Muscle layer of duodenum (tissue), 2 donors: ENCODE measurements around the gene MS4A2.
"Not testable (repeated sequence)": the region's sequence is repeated elsewhere in the genome, so short reads cannot be mapped to it uniquely, and the experiment has no call there.

Experiments
- H3K27ac ChIP-seq: one replicate; pipeline ENCODE4 v1.7.0; 2013; ENCODE audit warnings: mild to moderate bottlenecking, low read length
- H3K27me3 ChIP-seq: one replicate; pipeline ENCODE4 v1.7.0; 2013; ENCODE audit warnings: low read depth, mild to moderate bottlenecking, control low read depth, low read length
- H3K36me3 ChIP-seq, 2 donors: one replicate each; pipeline ENCODE4 v1.7.0; 2013; ENCODE audit warnings: low read length in 2 of 2, control low read depth in 1 of 2, mild to moderate bottlenecking in 1 of 2; ENCODE audit not compliant: insufficient read depth in 2 of 2, control insufficient read depth in 1 of 2
- H3K4me1 ChIP-seq, 2 donors: one replicate each; pipeline ENCODE4 v1.7.0; 2013; ENCODE audit warnings: low read length in 2 of 2, mild to moderate bottlenecking in 2 of 2, control low read depth in 1 of 2, moderate library complexity in 1 of 2; ENCODE audit not compliant: insufficient read depth in 2 of 2, control insufficient read depth in 1 of 2
- H3K4me3 ChIP-seq, 2 donors: one replicate each; pipeline ENCODE4 v1.7.0; 2013; ENCODE audit warnings: low read length in 2 of 2, low read depth in 1 of 2, mild to moderate bottlenecking in 1 of 2
- H3K9me3 ChIP-seq, 2 donors: one replicate each; pipeline ENCODE4 v1.7.0; 2013; ENCODE audit warnings: low read length in 2 of 2, control low read depth in 1 of 2, mild to moderate bottlenecking in 1 of 2; ENCODE audit not compliant: control insufficient read depth in 1 of 2
- donor health status: healthy.

Gene MS4A2

GRCh38 chr11:60077216-60077817 lies 11.1 kb upstream of the MS4A2 start:
- Histone ChIP-seq H3K27me3 (no peaks in the 10 kb centered on the region), H3K4me3 (no peak overlapping the region), H3K36me3 (no peaks in the 10 kb centered on the region), H3K27ac (no peak overlapping the region), H3K4me1 (no peaks in the 10 kb centered on the region), H3K9me3 (no peaks in the 10 kb centered on the region)

- H3K27me3 ChIP-seq = no peaks in the 10 kb centered on the region
- H3K27ac ChIP-seq = no peak overlapping the region
- H3K4me3 ChIP-seq = no peak overlapping the region
- H3K9me3 ChIP-seq = no peaks in the 10 kb centered on the region
- no peaks in the 10 kb centered on the region for H3K4me1 ChIP-seq
- H3K36me3 ChIP-seq = no peaks in the 10 kb centered on the region
Observed at GRCh38 chr11:60077981-60078380, 10.5 kb upstream of the MS4A2 start.

GRCh38 chr11:60078745-60079144 lies 9.7 kb upstream of the MS4A2 start:
- H3K4me3 ChIP-seq = no peak overlapping the region
- no peak overlapping the region for H3K27ac ChIP-seq
- no peaks in the 10 kb centered on the region for H3K9me3 ChIP-seq
- H3K4me1 ChIP-seq = no peaks in the 10 kb centered on the region
- H3K36me3 ChIP-seq = no peaks in the 10 kb centered on the region
- H3K27me3 ChIP-seq = no peaks in the 10 kb centered on the region

- Histone ChIP-seq H3K27me3 (no peaks in the 10 kb centered on the region), H3K4me3 (no peak overlapping the region), H3K4me1 (no peaks in the 10 kb centered on the region), H3K27ac (no peak overlapping the region), H3K36me3 (no peaks in the 10 kb centered on the region), H3K9me3 (no peaks in the 10 kb centered on the region)
Observed at GRCh38 chr11:60080535-60080934, 7.9 kb upstream of the MS4A2 start.

GRCh38 chr11:60084631-60085273 lies 3.7 kb upstream of the MS4A2 start:
- no peaks in the 10 kb centered on the region for H3K9me3 ChIP-seq
- H3K36me3 ChIP-seq = no peaks in the 10 kb centered on the region
- H3K27ac ChIP-seq = no peak overlapping the region
- H3K27me3 ChIP-seq = no peaks in the 10 kb centered on the region
- no peak overlapping the region for H3K4me3 ChIP-seq
- no peaks in the 10 kb centered on the region for H3K4me1 ChIP-seq

GRCh38 chr11:60085909-60086308 lies 2.6 kb upstream of the MS4A2 start:
- Histone ChIP-seq H3K27me3 (no peaks in the 10 kb centered on the region), H3K4me1 (no peaks in the 10 kb centered on the region), H3K27ac (no peak overlapping the region), H3K36me3 (no peaks in the 10 kb centered on the region), H3K4me3 (no peak overlapping the region), H3K9me3 (no peaks in the 10 kb centered on the region)

- Histone ChIP-seq H3K4me1 (no peaks in the 10 kb centered on the region), H3K27me3 (no peaks in the 10 kb centered on the region), H3K36me3 (no peaks in the 10 kb centered on the region), H3K4me3 (no peak overlapping the region), H3K9me3 (no peaks in the 10 kb centered on the region), H3K27ac (no peak overlapping the region)
Observed at GRCh38 chr11:60087239-60087638, 1.2 kb upstream of the MS4A2 start.

GRCh38 chr11:60095477-60096120 lies 7.1 kb downstream of the MS4A2 start:
- H3K4me3 ChIP-seq = no peak overlapping the region
- H3K9me3 ChIP-seq = no peaks in the 10 kb centered on the region
- no peaks in the 10 kb centered on the region for H3K27me3 ChIP-seq
- H3K36me3 ChIP-seq = no peaks in the 10 kb centered on the region
- H3K27ac ChIP-seq = no peak overlapping the region
- H3K4me1 ChIP-seq = no peaks in the 10 kb centered on the region

- Histone ChIP-seq H3K27me3 (no peaks in the 10 kb centered on the region), H3K36me3 (no peaks in the 10 kb centered on the region), H3K27ac (no peak overlapping the region), H3K4me1 (no peaks in the 10 kb centered on the region), H3K9me3 (no peaks in the 10 kb centered on the region), H3K4me3 (no peak overlapping the region)
Observed at GRCh38 chr11:60097189-60097588, 8.7 kb downstream of the MS4A2 start.

- Histone ChIP-seq H3K27ac (no peak overlapping the region), H3K4me3 (no peak overlapping the region), H3K4me1 (no peaks in the 10 kb centered on the region), H3K27me3 (no peaks in the 10 kb centered on the region), H3K9me3 (no peaks in the 10 kb centered on the region), H3K36me3 (no peaks in the 10 kb centered on the region)
Observed at GRCh38 chr11:60098508-60098907, 10.0 kb downstream of the MS4A2 start.

GRCh38 chr11:60100516-60100915 lies 12.1 kb downstream of the MS4A2 start:
- H3K36me3 ChIP-seq = no peaks in the 10 kb centered on the region
- H3K27me3 ChIP-seq = no peaks in the 10 kb centered on the region
- no peaks in the 10 kb centered on the region for H3K9me3 ChIP-seq
- no peak overlapping the region for H3K27ac ChIP-seq
- H3K4me3 ChIP-seq = no peak overlapping the region
- H3K4me1 ChIP-seq = no peaks in the 10 kb centered on the region

- H3K4me3 ChIP-seq, H3K27ac ChIP-seq, H3K36me3 ChIP-seq, H3K9me3 ChIP-seq, H3K4me1 ChIP-seq, H3K27me3 ChIP-seq: not testable (repeated sequence)
Observed at GRCh38 chr11:60101368-60101767, 12.9 kb downstream of the MS4A2 start.
